Mesenchymal stem cell (in vitro differentiated cells and primary cell): ENCODE results near the gene C19orf33.
A peak's percentile ranks its signal among the peaks of the same experiment; 100 is the strongest.

Experiments used
- DNase-seq: peaks from one replicate; pipeline ENCODE4 v3.0.0-alpha.2; 2013
- H2AFZ ChIP-seq: one replicate; pipeline ENCODE4 v1.6.1; 2013; ENCODE audit warnings: low read depth, mild to moderate bottlenecking, control low read depth, inconsistent platforms, low read length, moderate library complexity
- H2AK5ac ChIP-seq: 2 replicates; pipeline ENCODE4 v1.6.1; 2013; ENCODE audit warnings: low read length, moderate library complexity, mild to moderate bottlenecking, inconsistent platforms; ENCODE audit not compliant: severe bottlenecking
- H2BK120ac ChIP-seq: one replicate; pipeline ENCODE4 v1.6.1; 2013; ENCODE audit warnings: low read depth, mild to moderate bottlenecking, inconsistent platforms, low read length, moderate library complexity
- H2BK12ac ChIP-seq, 2 experiments: one replicate each; pipeline ENCODE4 v1.6.1; 2013; ENCODE audit warnings: inconsistent platforms in 2 of 2, low read length in 2 of 2, mild to moderate bottlenecking in 2 of 2, moderate library complexity in 2 of 2, control low read depth in 1 of 2
- H2BK15ac ChIP-seq: one replicate; pipeline ENCODE4 v1.6.1; 2013; ENCODE audit warnings: mild to moderate bottlenecking, low read depth, inconsistent platforms; ENCODE audit not compliant: poor library complexity, severe bottlenecking
- H2BK5ac ChIP-seq: 2 replicates; pipeline ENCODE4 v1.6.1; 2013; ENCODE audit warnings: low read depth, mild to moderate bottlenecking, low read length, control low read depth, inconsistent platforms; ENCODE audit not compliant: poor library complexity, severe bottlenecking
- H3K14ac ChIP-seq, 2 experiments: one replicate each; pipeline ENCODE4 v1.6.1; 2013; ENCODE audit warnings: inconsistent platforms in 2 of 2, low read length in 2 of 2, control low read depth in 1 of 2, mild to moderate bottlenecking in 1 of 2, moderate library complexity in 1 of 2
- H3K18ac ChIP-seq, 2 experiments: one replicate each; pipeline ENCODE4 v1.6.1; 2013; ENCODE audit warnings: inconsistent platforms in 2 of 2, low read length in 2 of 2, control low read depth in 1 of 2, low read depth in 1 of 2, mild to moderate bottlenecking in 1 of 2
- H3K23ac ChIP-seq, 2 experiments: one replicate each; pipeline ENCODE4 v1.6.1; 2013; ENCODE audit warnings: inconsistent platforms in 2 of 2, low read length in 2 of 2, mild to moderate bottlenecking in 2 of 2, moderate library complexity in 2 of 2, control low read depth in 1 of 2
- H3K27ac ChIP-seq: 2 replicates; pipeline ENCODE4 v1.5.1; 2013; ENCODE audit warnings: mild to moderate bottlenecking, moderate library complexity, low read length, control low read depth, inconsistent platforms; ENCODE audit not compliant: poor library complexity, severe bottlenecking
- H3K27me3 ChIP-seq, 2 experiments: 2 replicates each; pipeline versions ENCODE4 v1.6.1 to v1.7.0; 2013; ENCODE audit warnings: low read length in 2 of 2, mild to moderate bottlenecking in 2 of 2, moderate library complexity in 2 of 2, control low read depth in 1 of 2, inconsistent platforms in 1 of 2; ENCODE audit not compliant: control insufficient read depth in 1 of 2, insufficient read depth in 1 of 2
- H3K36me3 ChIP-seq, 2 experiments: 2 replicates each; pipeline versions ENCODE4 v1.6.1 to v1.7.0; 2013; ENCODE audit warnings: low read length in 2 of 2, control low read depth in 1 of 2, inconsistent platforms in 1 of 2, low read depth in 1 of 2, mild to moderate bottlenecking in 1 of 2; ENCODE audit not compliant: insufficient read depth in 2 of 2, control insufficient read depth in 1 of 2
- H3K4ac ChIP-seq, 2 experiments: one replicate each; pipeline ENCODE4 v1.6.1; 2013; ENCODE audit warnings: inconsistent platforms in 2 of 2, low read length in 2 of 2, mild to moderate bottlenecking in 2 of 2, moderate library complexity in 2 of 2, control low read depth in 1 of 2, low read depth in 1 of 2
- H3K4me1 ChIP-seq: 2 replicates; pipeline ENCODE4 v1.6.1; 2013; ENCODE audit warnings: low read depth, low read length, control low read depth; ENCODE audit not compliant: control insufficient read depth, insufficient read depth
- H3K4me2 ChIP-seq: 2 replicates; pipeline ENCODE4 v1.6.1; 2013; ENCODE audit warnings: low read length, mild to moderate bottlenecking, inconsistent platforms; ENCODE audit not compliant: poor library complexity, severe bottlenecking
- H3K4me3 ChIP-seq, 2 experiments: 2 replicates each; pipeline versions ENCODE4 v1.5.1 to v1.7.0; 2013; ENCODE audit warnings: low read length in 2 of 2, mild to moderate bottlenecking in 2 of 2, control low read depth in 1 of 2, low read depth in 1 of 2; ENCODE audit not compliant: insufficient read depth in 1 of 2
- H3K79me1 ChIP-seq: replicated peaks from 2 replicates; pipeline ENCODE4 v1.6.1; 2013; ENCODE audit warnings: mild to moderate bottlenecking, control low read depth, low read length, inconsistent platforms; ENCODE audit not compliant: poor library complexity, severe bottlenecking
- H3K9ac ChIP-seq: 2 replicates; pipeline ENCODE4 v1.7.0; 2013; ENCODE audit warnings: mild to moderate bottlenecking, low read length, moderate library complexity
- H3K9me3 ChIP-seq: 2 replicates; pipeline ENCODE4 v1.7.0; 2013; ENCODE audit warnings: mild to moderate bottlenecking, low read length; ENCODE audit not compliant: control insufficient read depth
- H4K8ac ChIP-seq: one replicate; pipeline ENCODE4 v1.6.1; 2013; ENCODE audit warnings: inconsistent platforms, mild to moderate bottlenecking, low read length, moderate library complexity
- H4K91ac ChIP-seq: one replicate; pipeline ENCODE4 v1.6.1; 2013; ENCODE audit warnings: mild to moderate bottlenecking, low read length, inconsistent platforms
- WGBS: methylation state at CpG from one replicate; pipeline ENCODE4 v1.1.7; 2013; ENCODE audit warnings: mixed read lengths; 5-methylcytosine and 5-hydroxymethylcytosine counted together

Gene C19orf33

DNA sequence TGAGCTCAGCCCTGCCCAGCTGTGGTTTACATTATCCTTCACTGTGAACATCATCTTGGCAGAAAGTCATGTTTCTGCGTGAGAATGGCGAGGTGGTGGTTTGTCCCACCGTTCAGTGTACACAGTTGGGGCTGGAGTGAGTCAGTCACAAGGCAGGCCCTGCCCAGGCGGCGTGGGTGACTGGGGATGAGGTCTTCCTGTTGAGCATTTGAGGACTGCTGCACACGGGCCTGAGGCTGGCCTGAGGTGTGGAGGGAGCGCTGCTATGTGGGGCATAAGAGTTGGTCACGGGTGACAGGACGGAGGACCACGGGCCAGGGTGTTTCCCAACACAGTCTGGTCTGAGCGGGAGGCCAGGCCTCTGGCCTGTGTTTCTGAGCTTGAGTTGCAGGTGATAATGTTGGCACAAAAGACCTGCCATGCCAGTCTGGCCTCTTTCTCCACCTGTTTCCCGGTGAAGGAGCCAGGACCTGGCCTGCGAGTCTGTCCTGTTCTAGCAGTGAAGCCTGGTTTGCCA is 13.4 kb upstream of the C19orf33 start:
- Histone ChIP-seq H3K4me3 (no peak overlapping the region), H2AK5ac (no peak overlapping the region), H4K8ac (peak overlapping the region; percentile 67), H3K23ac (no peak overlapping the region), H3K14ac (peak overlapping the region in 1 of 2 experiments; percentile 46), H4K91ac (peak overlapping the region; percentile 76), H3K4me1 (peaks cover 25% of the 10 kb centered on the region), H2BK12ac (peak overlapping the region; percentile 38 to 77), H3K27ac (peak overlapping the region; percentile 38), H3K36me3 (peaks cover 0 to 62% of the 10 kb centered on the region in 2 experiments), H2BK15ac (peak overlapping the region; percentile 66), H3K4me2 (no peak overlapping the region), H3K27me3 (no peaks in the 10 kb centered on the region), H2BK120ac (peak overlapping the region; percentile 75), H3K79me1 (peaks cover 5% of the 10 kb centered on the region), H3K18ac (peak overlapping the region; percentile 71 to 82), H3K9me3 (no peaks in the 10 kb centered on the region), H2BK5ac (no peak overlapping the region), H3K9ac (no peak overlapping the region), H2AFZ (no peak overlapping the region), H3K4ac (peak overlapping the region; percentile 49 to 52)
- 52% methylated on average over 13 of the region's 13 CpGs for WGBS
- peak; percentile 95 for DNase-seq

DNA sequence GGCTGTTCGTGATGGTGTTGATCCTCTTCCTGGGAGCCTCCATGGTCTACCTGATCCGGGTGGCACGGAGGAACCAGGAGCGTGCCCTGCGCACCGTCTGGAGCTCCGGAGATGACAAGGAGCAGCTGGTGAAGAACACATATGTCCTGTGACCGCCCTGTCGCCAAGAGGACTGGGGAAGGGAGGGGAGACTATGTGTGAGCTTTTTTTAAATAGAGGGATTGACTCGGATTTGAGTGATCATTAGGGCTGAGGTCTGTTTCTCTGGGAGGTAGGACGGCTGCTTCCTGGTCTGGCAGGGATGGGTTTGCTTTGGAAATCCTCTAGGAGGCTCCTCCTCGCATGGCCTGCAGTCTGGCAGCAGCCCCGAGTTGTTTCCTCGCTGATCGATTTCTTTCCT is 12.2 kb upstream of the C19orf33 start:
- Histone ChIP-seq H4K91ac (peak overlapping the region; percentile 80), H3K79me1 (peaks cover 5% of the 10 kb centered on the region), H3K4me2 (no peak overlapping the region), H3K4ac (peak overlapping the region; percentile 26 to 71), H3K27me3 (no peaks in the 10 kb centered on the region), H4K8ac (no peak overlapping the region), H3K4me1 (peaks cover 21% of the 10 kb centered on the region), H3K27ac (no peak overlapping the region), H3K4me3 (no peak overlapping the region), H2BK15ac (peak overlapping the region; percentile 55), H2BK12ac (peak overlapping the region in 1 of 2 experiments; percentile 77), H3K9me3 (no peaks in the 10 kb centered on the region), H3K18ac (peak overlapping the region; percentile 61 to 71), H3K9ac (peak overlapping the region; percentile 48), H2BK120ac (no peak overlapping the region), H3K36me3 (peaks cover 0 to 57% of the 10 kb centered on the region in 2 experiments), H2BK5ac (no peak overlapping the region), H3K23ac (no peak overlapping the region), H2AK5ac (no peak overlapping the region), H3K14ac (peak overlapping the region in 1 of 2 experiments; percentile 19), H2AFZ (no peak overlapping the region)
- DNase-seq, result no peak
- 86% methylated on average over 15 of the region's 15 CpGs for WGBS

DNA sequence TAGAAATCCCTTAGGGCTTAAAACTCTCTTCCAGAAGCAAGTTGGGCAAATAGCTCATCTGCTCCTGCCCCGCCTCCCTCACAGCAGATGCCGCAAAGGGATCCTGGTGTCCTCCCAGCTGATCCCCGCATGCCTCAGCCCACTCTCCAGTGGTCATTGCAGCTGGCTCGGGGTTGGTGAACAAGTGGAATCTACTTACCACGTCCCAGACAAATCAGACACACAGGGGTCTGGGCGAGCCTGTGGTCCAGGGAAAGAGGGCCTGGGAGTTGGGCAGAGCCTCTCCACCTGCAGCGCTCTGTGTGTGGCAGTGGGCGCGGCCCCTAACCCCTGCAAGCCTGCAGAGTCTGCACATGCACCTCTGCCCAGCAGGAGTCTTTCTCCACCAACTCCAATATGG is 10.8 kb upstream of the C19orf33 start:
- no peak overlapping the region for H3K4me3 ChIP-seq
- no peak overlapping the region for H3K4me2 ChIP-seq
- H3K27ac ChIP-seq, result no peak overlapping the region
- H2BK15ac ChIP-seq, result peak overlapping the region; percentile 34
- no peaks in the 10 kb centered on the region for H3K27me3 ChIP-seq
- no peak overlapping the region for H2AK5ac ChIP-seq
- H3K9me3 ChIP-seq, result no peaks in the 10 kb centered on the region
- no peak overlapping the region for H3K4ac ChIP-seq
- H2AFZ ChIP-seq, result no peak overlapping the region
- H3K9ac ChIP-seq, result no peak overlapping the region
- H2BK5ac ChIP-seq, result no peak overlapping the region
- peaks cover 21% of the 10 kb centered on the region for H3K4me1 ChIP-seq
- peak overlapping the region in 1 of 2 experiments; percentile 31 for H2BK12ac ChIP-seq
- H2BK120ac ChIP-seq, result no peak overlapping the region
- H4K8ac ChIP-seq, result peak overlapping the region; percentile 55
- WGBS, result 94% methylated on average over 6 of the region's 9 CpGs
- DNase-seq, result no peak
- H4K91ac ChIP-seq, result peak overlapping the region; percentile 47
- no peak overlapping the region for H3K18ac ChIP-seq
- H3K79me1 ChIP-seq, result peaks cover 5% of the 10 kb centered on the region
- peaks cover 0 to 48% of the 10 kb centered on the region in 2 experiments for H3K36me3 ChIP-seq
- no peak overlapping the region for H3K23ac ChIP-seq
- H3K14ac ChIP-seq, result no peak overlapping the region

DNA sequence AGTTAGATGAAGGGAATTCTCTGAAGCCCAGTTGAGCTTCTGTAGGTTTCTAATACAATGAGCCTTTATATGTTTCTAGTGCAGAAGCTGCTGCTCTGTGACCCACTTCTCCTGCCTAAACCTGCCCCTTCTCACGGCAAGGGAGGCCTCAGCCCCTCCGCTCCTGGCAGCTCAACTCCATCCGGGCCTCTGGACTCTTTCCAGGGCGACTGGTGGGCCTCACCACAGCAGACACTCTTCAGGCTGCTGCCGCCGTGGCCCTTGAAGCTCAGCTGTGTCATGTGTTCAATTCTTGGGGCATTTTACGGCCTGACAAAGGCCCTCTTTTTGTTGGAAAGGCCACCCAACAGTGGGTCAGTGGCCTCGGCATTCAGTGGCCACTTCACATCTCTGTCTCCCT is 10.0 kb upstream of the C19orf33 start:
- 87% methylated on average over 8 of the region's 8 CpGs for WGBS
- H3K14ac ChIP-seq, result no peak overlapping the region
- no peak overlapping the region for H3K23ac ChIP-seq
- H2BK12ac ChIP-seq, result no peak overlapping the region
- no peak overlapping the region for H2AK5ac ChIP-seq
- no peak overlapping the region for H3K4me2 ChIP-seq
- DNase-seq, result no peak
- no peak overlapping the region for H2AFZ ChIP-seq
- H3K79me1 ChIP-seq, result peaks cover 5% of the 10 kb centered on the region
- H3K9ac ChIP-seq, result no peak overlapping the region
- H3K27ac ChIP-seq, result no peak overlapping the region
- H4K8ac ChIP-seq, result no peak overlapping the region
- no peak overlapping the region for H4K91ac ChIP-seq
- H3K4me3 ChIP-seq, result no peak overlapping the region
- H3K27me3 ChIP-seq, result no peaks in the 10 kb centered on the region
- no peak overlapping the region for H2BK120ac ChIP-seq
- H2BK5ac ChIP-seq, result no peak overlapping the region
- H3K18ac ChIP-seq, result no peak overlapping the region
- H2BK15ac ChIP-seq, result no peak overlapping the region
- H3K36me3 ChIP-seq, result peaks cover 0 to 40% of the 10 kb centered on the region in 2 experiments
- H3K4ac ChIP-seq, result no peak overlapping the region
- peaks cover 28% of the 10 kb centered on the region for H3K4me1 ChIP-seq
- no peaks in the 10 kb centered on the region for H3K9me3 ChIP-seq
